Stimulated activated CD8-positive, alpha-beta memory T cell treated with anti-CD3 and anti-CD28 coated beads, Interleukin-15, amount 100 ng/mL, for 24 hours (primary cell): Measurements from ENCODE around the gene KLHL22.
"Not testable (repeated sequence)": the region's sequence is repeated elsewhere in the genome, so short reads cannot be mapped to it uniquely, and the experiment has no call there.

Experiments
- DNase-seq: peaks from one replicate; pipeline ENCODE4 v3.0.0-alpha.2; 2020; ENCODE audit warnings: low read depth

KLHL22 gene

DNA sequence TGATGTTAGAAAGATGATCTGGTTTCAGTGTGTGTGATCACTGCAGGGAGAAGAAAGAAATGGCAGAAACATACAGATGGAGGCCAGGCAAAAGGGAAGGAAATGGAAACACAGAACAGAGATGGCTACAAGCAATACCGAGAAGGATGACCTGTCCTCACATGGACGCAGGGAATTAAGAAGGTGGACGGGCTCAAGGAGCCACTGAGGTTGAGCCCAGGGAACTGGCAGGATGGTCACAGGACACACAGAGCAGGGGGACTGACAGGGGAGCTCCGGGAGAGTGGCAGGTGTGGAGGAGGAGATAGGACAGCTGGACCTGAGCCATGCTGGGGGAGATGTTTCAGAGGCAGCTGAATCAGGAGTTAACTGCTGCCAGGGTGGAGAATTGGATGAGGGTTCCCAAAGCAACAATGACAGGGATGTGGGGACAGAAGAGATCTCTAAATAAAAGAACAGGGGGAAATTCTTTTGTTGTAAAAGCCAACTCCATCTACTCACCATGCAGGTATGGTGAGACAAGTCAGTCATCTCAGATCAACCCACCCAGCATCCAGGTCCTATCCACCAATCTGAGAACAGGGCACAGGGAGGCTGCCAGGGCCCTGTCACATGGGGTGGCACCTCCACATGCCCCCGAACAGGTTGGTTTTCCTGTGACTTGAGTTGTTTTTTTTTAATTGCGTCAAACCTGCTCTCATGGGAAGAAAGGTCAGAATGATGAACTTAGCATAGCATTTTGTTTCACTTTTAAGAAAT is 26.3 kb downstream of the KLHL22 start:
- no peak for DNase-seq

DNA sequence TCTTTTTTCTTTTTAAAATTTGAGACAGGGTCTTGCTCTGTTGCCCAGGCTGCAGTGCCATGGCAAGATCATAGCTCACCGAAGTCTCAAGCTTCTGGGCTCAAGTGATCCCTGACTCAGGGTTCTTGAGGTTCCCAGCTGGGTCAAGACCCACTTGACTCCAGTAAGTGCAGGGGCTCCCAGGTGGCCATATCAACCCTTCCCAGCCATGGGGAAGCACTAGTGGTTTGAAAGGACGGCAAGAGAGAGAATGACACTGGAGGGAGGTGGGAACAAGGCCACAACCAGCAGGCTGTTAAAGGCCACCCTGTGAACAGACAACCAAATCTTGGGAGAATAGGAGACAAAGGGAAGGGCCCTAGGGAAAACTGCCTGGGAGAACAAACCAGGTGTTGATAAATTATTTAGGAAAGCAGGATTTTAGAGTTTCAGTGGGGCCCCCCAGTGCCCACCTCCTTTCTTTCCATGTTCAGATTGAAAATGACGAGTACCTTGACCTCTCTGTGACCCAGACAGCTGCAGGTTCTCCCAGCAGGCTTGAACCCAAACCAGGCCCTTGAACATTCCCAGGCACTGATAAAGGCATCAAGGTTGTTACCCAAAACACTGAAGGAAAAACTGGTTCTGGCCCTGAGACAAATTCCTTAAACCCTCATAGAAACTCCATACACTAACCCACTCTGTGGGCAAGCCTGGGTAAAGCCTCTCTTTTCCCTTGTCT is 28.8 kb downstream of the KLHL22 start:
- DNase-seq, result no peak

DNA sequence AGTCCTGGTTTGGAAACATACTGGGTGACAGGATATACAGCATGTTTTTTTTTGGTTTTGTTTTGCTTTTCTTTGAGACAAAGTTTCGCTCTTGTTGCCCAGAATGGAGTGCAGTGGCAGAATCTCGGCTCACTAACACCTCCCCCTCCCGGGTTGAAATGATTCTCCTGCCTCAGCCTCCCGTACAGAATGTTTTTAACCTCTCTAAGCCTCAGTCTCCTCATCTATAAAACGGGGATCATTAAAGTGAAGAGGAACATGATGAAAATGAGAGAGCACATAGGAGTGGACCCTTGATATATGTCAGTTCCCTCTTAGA is 29.9 kb downstream of the KLHL22 start:
- DNase-seq, result no peak

DNA sequence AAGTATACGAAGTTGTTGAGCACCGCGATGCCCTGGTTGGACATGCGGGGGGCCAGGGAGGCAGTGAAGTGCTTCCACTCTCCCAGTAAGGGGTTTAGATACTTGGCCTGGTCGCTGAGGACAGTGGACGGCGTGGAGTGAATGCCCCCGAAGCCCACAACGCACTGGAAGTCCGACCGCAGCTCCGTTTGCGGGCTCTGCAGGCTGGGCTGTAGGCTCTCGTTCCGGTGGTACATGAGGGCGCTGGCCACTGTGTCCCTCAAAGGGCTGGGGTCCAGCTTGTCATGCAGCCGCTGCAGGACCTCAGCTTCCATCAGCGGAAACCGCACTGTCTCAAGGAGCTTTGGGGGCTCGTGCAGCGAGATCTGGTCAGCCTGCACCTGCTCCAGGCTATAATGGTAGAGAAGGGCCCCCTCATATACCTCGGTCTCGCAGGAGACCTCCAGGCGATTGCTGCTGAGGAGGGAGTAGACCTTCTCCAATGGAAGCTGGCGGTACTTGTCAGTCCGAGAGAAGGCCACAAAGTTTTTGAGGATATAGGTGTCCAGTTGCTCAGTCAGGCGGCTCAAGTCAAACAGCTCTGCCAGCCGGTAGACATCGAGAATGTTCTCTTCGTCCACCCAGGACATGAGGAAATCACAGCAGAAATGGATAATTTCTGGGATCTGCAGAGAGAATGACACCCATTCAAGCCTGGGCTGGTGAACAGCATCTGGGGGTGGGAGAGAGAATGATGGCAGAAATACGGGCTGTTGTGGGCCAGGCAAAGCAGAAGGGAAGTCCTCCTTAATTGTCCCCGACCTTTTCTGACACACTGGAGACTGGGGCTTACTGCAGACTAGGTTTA is 30.5 kb downstream of the KLHL22 start:
- no peak for DNase-seq

DNA sequence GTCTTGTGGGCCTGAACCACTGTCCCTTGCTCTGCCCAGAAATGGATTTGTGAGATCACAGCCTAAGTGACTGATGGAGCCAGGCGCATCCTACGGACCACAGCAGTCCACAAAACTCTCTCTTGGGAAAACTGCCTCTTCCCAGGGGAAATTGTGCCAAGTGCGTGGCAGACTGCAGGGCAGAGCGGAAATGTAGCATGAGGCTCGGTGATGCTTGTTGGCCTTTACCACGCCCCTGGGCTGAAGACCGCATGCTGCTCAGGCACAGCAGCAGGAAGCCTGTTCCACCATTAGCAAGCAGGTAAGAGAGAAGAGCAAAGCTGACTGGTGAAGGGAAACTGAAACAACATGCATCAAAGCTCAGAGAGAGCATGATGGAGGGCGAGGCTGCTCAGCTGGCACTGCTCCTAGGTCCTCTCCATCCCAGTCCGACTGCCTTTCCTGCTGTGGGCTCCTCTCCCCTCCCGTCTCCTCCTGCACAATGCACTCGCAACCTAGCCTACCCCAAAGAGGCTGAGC is 31.4 kb downstream of the KLHL22 start:
- no peak for DNase-seq

DNA sequence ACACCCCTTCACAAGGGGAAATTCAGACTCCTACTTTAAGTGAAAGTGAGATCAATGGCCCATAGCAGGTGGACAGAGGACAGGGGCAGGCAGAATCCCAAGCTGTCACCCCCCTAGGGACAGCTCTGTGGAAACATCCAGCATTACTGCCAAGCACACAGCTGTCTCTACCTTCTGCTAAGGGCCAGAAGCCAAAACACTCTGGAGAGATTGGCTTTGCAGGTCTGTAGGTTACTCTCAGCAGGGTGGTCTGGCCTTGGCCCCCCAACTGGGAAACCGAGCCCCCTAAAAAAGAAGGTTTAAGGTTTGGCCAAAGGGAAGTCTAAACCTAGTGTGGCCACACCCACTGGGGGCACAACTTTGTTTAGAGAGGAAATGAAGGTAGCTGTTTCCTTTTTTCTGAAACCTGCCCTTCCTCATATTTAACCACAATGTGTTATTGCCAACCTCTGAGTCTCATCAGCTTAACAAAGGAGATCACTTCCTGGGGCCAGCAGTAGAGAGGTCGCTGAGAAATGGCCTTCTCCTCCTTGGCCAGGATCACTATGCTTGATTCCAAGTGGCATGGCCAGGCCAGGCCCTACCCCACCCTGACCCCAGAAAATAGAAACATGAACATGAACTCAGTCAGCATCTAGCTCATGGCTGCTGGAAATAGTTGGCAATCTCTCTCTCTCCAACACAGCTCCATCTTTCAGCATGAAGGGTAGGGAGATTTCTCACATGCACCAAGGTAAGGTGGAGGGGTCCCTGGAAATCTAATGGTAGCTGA is 32.1 kb downstream of the KLHL22 start:
- DNase-seq, result no peak

DNA sequence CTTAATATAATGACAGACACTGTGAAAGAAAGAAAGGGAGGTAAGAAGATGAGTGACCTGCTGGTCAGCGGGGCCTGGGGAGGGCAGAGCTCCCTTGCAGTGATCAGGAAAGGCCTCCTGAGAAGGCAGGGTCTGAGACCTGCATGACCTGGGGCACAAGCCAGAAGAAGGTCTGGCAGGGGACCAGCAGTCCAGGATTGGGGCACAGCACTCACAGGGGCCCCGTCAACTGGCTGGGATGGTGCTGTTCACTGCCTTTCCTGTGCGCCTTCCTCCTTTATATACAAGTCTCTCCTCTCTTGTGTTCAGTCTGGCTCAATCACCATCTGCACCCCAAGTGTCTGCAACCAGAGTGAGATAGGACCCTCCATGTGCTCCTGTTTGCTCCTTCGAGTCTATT is 35.7 kb downstream of the KLHL22 start:
- DNase-seq, result no peak

DNA sequence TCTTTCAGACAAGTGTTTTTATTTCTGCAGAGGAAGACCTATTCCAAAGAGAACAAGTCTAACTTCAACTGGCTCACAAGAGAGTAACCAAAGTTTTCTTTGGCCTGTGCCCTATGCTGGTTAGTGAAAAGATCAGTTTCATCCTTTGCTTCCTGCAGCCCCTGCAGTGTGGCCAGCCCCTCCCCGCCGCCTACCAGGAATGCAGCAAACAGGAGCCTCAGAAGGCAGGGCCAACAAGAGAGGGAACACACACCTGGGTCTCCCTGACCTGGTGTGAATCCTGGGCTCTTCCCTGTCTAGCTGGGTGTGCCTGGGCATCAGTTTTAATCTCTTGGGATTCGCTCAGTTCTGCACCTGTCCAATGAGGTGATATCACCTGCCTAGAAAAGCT is 36.4 kb downstream of the KLHL22 start:
- no peak for DNase-seq

DNA sequence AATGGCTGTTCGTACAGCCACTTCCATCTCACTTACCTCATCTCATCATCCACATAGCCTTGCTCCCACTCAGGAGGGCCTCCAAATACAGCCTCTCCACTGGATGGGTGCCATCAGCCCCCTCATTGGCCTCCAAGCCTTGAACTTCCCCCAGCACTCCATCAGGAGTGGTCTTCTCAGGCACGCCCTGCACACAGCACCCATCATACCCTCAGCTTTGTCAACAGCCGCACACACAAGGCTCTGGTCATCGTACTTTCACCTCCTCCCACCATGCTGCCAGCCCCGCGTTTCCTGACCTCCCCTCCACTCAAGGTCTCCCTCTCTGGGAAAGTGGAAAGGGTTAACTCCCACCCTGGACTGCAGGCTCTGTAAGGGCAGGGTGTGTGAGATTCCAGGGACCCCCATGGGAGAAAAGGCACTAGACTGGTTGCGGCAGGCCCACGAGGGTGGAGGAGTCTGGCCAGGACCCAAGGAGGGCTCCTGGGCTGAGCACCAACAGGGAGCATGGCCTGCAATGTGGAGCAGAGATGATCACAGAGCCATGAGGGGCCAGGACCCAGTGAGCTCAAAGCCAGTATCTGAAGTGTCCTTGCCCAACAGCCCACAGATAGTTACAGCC is 37.0 kb downstream of the KLHL22 start:
- DNase-seq, result no peak

DNA sequence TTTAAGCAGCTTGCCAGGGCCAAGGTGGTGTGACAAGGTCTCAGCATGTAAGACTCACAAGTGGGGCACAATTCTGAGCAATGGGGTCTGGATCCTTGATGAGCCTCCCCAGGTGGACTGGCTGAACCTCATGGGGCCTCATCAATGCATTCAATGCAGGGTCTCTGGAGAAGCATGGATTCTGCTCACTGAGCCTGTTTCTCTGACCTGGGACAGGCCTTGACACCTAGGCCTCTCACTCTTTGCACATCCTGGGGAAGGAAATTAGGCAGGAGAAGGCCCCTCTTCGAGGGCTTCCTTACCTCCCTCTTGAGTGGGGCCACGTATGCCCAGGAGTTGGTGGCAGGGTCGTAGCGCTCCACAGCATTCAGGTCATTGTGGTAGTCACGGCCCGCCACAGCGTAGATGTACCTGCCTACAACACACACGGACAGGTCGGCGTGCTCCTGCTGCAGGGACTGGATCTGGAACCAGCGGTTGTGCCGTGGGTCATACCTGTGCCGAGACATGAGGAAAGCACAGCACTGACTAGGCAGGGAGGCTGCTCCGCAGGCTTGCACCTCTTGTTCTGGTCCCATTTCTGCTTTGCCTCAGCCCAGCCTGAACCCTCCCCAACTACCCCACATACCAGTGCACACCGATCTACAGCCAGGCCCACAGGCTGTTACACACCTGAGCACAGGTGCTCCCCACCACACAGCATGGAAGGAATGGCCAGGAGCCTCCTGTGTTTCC is 37.9 kb downstream of the KLHL22 start:
- no peak for DNase-seq

DNA sequence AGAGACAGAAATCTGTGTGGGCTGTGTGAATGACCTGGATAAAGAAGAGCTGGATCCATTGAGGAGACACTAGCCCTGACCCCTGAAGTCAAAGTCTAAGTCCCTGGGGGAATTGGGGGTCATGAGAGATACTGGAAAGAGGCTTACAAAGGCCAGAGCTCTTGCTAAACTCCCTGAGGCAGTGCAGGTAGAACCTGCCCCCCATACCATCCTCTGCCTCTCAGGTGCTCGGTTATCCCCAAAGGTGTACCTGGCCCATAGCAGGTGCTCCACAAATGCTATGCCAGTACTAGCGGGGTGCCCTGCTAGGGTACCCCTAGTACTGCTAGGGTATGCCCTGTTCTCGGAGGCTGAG is 38.9 kb downstream of the KLHL22 start:
- DNase-seq, result no peak

DNA sequence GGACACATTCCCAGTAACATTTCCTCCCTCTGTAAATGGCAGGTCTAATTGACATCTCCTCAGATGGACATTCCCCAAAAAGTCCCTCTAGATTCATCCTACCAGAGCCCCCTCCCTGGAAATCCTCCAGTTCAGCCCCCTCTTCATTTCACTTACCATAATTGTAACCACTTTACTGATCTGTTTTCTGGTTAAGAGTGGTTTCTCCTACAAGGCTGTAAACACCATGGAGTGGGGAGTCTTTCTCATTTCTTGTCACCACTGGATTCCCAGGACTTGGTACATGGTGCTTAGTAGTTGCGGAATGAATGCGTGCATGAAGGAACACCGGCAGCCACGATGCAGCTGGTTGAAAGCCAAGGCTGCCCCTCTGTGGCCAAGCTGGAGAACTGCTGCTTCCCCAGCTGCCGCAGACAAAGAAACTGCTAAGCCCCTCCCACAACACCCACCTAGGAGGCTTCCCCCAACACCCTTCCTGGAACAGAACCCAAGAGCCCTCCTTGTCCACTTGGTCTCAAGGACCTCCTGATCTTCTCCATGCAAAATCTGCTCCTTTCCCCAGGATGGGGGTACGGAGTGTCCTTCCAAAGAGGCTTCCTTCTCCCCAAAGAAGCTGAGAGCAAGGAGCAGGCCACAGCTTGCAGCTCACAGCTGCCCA is 39.4 kb downstream of the KLHL22 start:
- peak; percentile 43 for DNase-seq

DNA sequence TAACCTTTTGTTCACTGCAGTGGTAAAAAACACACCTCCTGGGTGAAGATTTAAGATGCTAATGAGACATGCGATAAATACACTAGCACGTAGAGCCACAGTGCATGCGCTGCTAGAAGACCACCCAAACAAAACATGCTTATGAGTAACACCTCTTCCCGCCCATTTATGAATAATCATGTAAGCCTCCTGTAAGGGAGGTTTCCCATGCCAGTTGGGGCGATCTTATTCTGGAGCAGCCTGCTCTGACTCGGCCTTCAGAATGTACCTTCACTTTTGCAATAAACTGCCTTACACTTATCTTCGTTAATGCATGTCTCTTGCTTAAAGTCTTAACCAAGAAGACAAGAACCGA is 39.9 kb downstream of the KLHL22 start:
- DNase-seq, result no peak

DNA sequence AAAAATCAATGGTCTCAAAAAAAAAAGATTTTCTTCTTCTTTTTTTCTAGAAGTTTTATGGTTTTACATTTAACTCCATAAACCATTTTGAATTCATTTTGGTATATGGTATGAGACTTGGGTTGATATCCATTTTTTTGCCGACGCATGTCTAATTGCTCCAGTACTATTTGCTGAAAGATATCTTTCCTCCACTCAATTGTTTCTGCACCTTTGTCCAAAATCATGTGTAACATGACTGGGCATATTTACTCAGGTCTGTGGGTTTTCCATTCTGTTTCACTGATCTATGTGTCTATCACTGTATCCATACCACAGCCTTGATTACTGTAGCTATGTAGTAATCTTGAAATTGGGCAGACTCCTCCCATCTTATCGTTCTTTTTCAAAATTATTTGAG is 42.4 kb downstream of the KLHL22 start:
- no peak for DNase-seq

DNA sequence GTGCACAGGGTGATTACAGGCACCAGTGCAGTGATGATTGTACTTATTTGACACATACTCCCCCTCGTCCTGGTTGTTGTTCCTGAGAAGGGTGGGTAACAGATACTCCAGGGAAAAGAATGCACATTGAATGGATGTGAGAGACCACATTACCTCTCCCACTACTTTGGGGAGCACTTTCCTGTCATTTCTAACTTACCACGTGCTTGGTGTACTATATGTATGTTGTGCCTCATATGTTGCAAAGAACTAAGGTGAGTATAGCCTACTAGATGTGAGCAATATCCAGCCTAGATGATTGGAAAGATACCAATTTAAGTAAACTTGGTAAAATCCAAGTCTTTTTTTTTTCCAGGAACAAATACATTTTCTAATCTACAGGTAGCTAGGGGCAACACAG is 43.7 kb downstream of the KLHL22 start:
- DNase-seq, result no peak

DNA sequence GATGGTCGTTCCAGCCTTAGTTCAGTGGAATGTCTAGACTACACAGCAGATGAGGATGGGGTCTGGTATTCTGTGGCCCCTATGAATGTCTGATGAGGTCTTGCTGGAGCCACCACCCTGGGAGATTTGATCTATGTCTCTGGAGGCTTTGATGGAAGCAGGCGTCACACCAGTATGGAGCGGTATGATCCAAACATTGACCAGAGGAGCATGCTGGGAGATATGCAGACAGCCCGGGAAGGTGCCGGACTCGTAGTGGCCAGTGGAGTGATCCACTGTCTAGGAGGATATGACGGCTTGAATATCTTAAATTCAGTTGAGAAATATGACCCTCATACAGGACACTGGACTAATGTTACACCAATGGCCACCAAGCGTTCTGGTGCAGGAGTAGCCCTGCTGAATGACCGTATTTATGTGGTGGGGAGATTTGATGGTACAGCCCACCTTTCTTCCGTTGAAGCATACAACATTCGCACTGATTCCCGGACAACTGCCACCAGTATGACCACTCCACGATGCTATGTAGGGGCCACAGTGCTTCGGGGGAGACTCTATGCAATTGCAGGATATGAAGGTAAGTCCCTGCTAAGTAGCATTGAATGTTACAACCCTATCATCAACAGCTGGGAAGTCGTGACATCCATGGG is 44.3 kb downstream of the KLHL22 start:
- DNase-seq, result not testable (repeated sequence)

DNA sequence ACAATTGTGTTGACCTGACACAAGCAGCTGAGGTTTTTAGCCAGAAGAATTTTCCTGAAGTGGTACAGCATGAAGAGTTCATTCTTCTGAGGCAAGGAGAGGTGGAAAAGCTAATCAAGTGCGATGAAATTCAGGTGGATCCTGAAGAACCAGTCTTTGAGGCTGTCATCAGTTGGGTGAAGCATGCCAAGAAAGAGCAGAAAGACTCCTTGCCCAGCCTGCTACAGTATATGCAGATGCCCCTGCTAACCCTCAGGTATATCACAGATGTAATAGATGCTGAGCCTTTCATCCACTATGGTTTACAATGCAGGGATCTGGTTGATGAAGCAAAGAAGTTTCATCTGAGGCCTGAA is 45.1 kb downstream of the KLHL22 start:
- DNase-seq, result no peak

DNA sequence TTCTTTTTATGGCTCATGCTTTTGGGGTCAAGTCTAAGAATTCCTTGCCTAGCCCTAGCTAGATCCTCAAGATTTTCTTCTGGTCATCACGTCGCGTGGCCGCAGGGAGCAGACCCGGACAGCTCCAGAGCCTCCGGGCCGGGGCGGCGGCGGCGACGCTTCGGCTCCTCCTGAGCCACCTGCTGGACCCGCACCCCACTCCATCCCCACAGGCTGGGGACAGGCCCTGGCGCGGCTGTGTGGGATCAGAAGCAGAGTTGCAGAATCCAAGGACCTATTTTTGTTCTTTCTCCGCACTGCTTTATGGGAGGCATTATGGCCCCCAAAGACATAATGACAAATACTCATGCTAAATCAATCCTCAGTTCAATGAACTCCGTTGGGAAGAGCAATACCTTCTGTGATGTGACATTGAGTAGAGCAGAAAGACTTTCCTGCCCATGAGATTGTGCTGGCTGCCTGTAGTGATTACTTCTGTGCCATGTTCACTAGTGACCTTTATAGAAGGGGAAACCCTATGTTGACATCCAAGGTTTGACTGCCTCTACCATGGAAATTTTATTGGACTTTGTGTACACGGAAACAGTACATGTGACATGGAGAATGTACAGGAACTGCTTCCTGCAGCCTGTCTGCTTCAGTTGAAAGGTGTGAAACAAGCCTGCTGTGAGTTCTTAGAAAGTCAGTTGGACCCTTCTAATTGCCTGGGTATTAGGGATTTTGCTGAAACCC is 45.6 kb downstream of the KLHL22 start:
- DNase-seq, result no peak

DNA sequence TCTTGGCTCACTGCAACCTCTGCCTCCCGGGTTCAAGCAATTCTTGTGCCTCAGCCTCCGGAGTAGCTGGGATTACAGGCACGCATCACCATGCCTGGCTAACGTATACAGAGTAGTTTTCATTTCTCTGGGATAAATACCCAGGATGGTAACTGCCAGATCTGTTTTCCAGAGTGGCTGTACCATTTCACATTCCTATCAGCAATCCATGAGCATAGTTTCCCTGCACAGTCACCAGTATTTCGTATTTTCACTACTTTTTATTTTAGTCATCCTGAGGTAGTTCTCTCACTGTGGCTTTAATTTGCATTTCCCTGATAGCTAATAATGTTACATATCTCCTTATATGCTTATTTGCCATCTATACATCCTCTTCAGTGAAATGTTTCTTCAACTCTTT is 47.0 kb downstream of the KLHL22 start:
- DNase-seq, result no peak
